ENCODE measurements around the gene RNASE3.
A peak's percentile ranks its signal among the peaks of the same experiment; 100 is the strongest.

The RNASE3 gene

GRCh38 chr14:20904393-20905029, 13.3 kb downstream of the RNASE3 start:
- TF ChIP-seq MAX (IDR thresholded peaks at IDR 0.05) (no peak), TAF1 (IDR thresholded peaks at IDR 0.05; ENCODE audit: low read depth) (no peak), EGR1 (IDR thresholded peaks at IDR 0.05) (no peak), EP300 (IDR thresholded peaks at IDR 0.05; ENCODE audit: borderline replicate concordance) (no peak), ZBTB7A (IDR thresholded peaks at IDR 0.05; ENCODE audit: low read depth) (no peak), NFIC (IDR thresholded peaks at IDR 0.05) (no peak), FOXM1 (IDR thresholded peaks at IDR 0.05; ENCODE audit: borderline replicate concordance, low read depth) (no peak)

GRCh38 chr14:20905676-20906075, 14.5 kb downstream of the RNASE3 start:
- TF ChIP-seq ZBTB7A (IDR thresholded peaks at IDR 0.05; ENCODE audit: low read depth), result no peak
- no peak for TF ChIP-seq RAD21 (IDR thresholded peaks at IDR 0.05; ENCODE audit: low read depth)
- no peak for TF ChIP-seq EGR1 (IDR thresholded peaks at IDR 0.05)
- TF ChIP-seq MAX (IDR thresholded peaks at IDR 0.05), result no peak
- TF ChIP-seq CREB1 (IDR thresholded peaks at IDR 0.05; ENCODE audit: low read depth), result no peak
- no peak for TF ChIP-seq REST (IDR thresholded peaks at IDR 0.05; ENCODE audit: low read depth)
- no peak for TF ChIP-seq TCF12 (IDR thresholded peaks at IDR 0.05; ENCODE audit: low read depth)
- no peak for TF ChIP-seq TAF1 (IDR thresholded peaks at IDR 0.05; ENCODE audit: low read depth)
- TF ChIP-seq USF1 (IDR thresholded peaks at IDR 0.05), result no peak
- TF ChIP-seq YY1 (IDR thresholded peaks at IDR 0.05; ENCODE audit: low read depth), result no peak
- TF ChIP-seq NFIC (IDR thresholded peaks at IDR 0.05), result no peak
- TF ChIP-seq EP300 (IDR thresholded peaks at IDR 0.05; ENCODE audit: borderline replicate concordance), result no peak
- TF ChIP-seq CEBPB (IDR thresholded peaks at IDR 0.05), result no peak
- TF ChIP-seq FOXM1 (IDR thresholded peaks at IDR 0.05; ENCODE audit: borderline replicate concordance, low read depth), result no peak
- TF ChIP-seq TEAD4 (IDR thresholded peaks at IDR 0.05), result no peak

GRCh38 chr14:20907214-20907613, 16.0 kb downstream of the RNASE3 start:
- TF ChIP-seq YY1 (IDR thresholded peaks at IDR 0.05; ENCODE audit: low read depth) (no peak), EP300 (IDR thresholded peaks at IDR 0.05; ENCODE audit: borderline replicate concordance) (no peak), TAF1 (IDR thresholded peaks at IDR 0.05; ENCODE audit: low read depth) (no peak), ZBTB7A (IDR thresholded peaks at IDR 0.05; ENCODE audit: low read depth) (no peak), CREB1 (IDR thresholded peaks at IDR 0.05; ENCODE audit: low read depth) (no peak), TEAD4 (IDR thresholded peaks at IDR 0.05) (no peak), USF1 (IDR thresholded peaks at IDR 0.05) (no peak), TCF12 (IDR thresholded peaks at IDR 0.05; ENCODE audit: low read depth) (no peak), RAD21 (IDR thresholded peaks at IDR 0.05; ENCODE audit: low read depth) (no peak), NFIC (IDR thresholded peaks at IDR 0.05) (no peak), CEBPB (IDR thresholded peaks at IDR 0.05) (no peak), MAX (IDR thresholded peaks at IDR 0.05) (no peak), EGR1 (IDR thresholded peaks at IDR 0.05) (no peak), FOXM1 (IDR thresholded peaks at IDR 0.05; ENCODE audit: borderline replicate concordance, low read depth) (no peak), REST (IDR thresholded peaks at IDR 0.05; ENCODE audit: low read depth) (no peak)

GRCh38 chr14:20919038-20919756, 28.0 kb downstream of the RNASE3 start:
- peak; percentile 53; the same call in 1 of the 2 replicates for TF ChIP-seq CEBPB (IDR thresholded peaks at IDR 0.05)

GRCh38 chr14:20934148-20934762, 43.1 kb downstream of the RNASE3 start:
- TF ChIP-seq RAD21 (IDR thresholded peaks at IDR 0.05; ENCODE audit: low read depth), result peak; percentile 25; the same call in 1 of the 2 replicates
- no peak for TF ChIP-seq FOXM1 (IDR thresholded peaks at IDR 0.05; ENCODE audit: borderline replicate concordance, low read depth)

Data from Ishikawa (cell line).